ENCODE results near the gene COA4. TPM values are rescaled to one million over a fixed set of nuclear protein-coding genes. Genes with fewer than 3 reads are reported as not detected.
"Not testable (repeated sequence)": the region's sequence is repeated elsewhere in the genome, so short reads cannot be mapped to it uniquely, and the experiment has no call there.

Gene COA4
- total and polyA plus RNA-seq, 10 donors, result 42.4 to 88.8 (median 55.3) TPM

DNA sequence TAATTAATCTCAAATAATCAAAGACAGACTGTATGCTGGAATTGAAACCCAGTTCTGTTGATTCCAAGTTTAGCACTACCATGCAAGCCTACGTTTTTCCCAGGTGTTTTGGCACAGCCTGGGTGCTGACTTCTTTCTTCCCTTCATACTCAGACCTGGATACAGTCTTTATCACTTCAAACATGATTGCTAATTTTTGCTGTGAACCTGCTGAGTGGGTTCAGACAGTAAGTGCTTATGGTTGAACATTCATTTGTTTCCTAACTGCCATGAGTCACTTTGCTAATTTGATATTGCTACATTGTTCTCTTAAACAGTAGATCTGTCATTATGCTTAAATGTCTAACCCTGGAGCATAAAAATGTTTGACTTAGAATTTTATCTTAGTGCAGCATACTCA, 12.4 kb upstream of the COA4 start:
- peaks cover 0 to 88% (median 49%) of the 10 kb centered on the region in 6 donors for H3K36me3 ChIP-seq
- WGBS, 5 donors, result 34 to 74% (median 63%) methylated on average over 1 of the region's 1 CpG
- intact Hi-C loops (cut with DNase I; ENCODE audit: low total_unique reads), result no loop called here

DNA sequence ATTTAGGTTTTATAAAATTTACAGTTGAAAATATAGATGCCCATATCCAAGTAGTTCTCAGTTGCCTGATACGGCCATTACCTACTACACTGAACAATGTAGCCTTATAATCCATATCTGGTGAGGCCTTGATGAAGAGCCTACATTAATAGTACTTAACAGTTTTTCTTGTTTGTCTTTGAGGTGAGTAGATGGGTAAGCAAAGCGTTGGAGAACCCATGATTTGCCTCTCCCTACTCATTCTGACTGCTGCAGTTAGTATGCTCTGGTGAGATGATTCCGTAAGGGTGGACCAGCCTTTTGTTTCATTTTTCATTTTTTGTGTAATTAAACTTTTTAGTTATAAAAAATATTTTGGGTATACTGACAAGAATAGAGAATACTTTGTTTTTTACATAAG, 11.6 kb upstream of the COA4 start:
- DNase-seq, result no peak
- Histone ChIP-seq H3K9me3 (no peaks in the 10 kb centered on the region), H3K36me3 (peaks cover 0 to 88% (median 46%) of the 10 kb centered on the region in 6 donors), H3K27ac (no peak overlapping the region), H3K4me1 (no peaks in the 10 kb centered on the region), H3K27me3 (replicated peaks in 1 of 7) (no peaks in the 10 kb centered on the region), H3K4me3 (no peak overlapping the region)
- WGBS, 5 donors, result 94 to 99% (median 97%) methylated on average over 3 of the region's 3 CpGs
- intact Hi-C loops (cut with DNase I; ENCODE audit: low total_unique reads), result no loop called here
- TF ChIP-seq POLR2A (IDR thresholded peaks at IDR 0.05), result no peak
- TF ChIP-seq, protein P1, sequence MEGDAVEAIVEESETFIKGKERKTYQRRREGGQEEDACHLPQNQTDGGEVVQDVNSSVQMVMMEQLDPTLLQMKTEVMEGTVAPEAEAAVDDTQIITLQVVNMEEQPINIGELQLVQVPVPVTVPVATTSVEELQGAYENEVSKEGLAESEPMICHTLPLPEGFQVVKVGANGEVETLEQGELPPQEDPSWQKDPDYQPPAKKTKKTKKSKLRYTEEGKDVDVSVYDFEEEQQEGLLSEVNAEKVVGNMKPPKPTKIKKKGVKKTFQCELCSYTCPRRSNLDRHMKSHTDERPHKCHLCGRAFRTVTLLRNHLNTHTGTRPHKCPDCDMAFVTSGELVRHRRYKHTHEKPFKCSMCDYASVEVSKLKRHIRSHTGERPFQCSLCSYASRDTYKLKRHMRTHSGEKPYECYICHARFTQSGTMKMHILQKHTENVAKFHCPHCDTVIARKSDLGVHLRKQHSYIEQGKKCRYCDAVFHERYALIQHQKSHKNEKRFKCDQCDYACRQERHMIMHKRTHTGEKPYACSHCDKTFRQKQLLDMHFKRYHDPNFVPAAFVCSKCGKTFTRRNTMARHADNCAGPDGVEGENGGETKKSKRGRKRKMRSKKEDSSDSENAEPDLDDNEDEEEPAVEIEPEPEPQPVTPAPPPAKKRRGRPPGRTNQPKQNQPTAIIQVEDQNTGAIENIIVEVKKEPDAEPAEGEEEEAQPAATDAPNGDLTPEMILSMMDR (IDR thresholded peaks at IDR 0.05 in 8 of 11, conservative IDR thresholded peaks at IDR 0.05 in 3 of 11), result no peak
- TF ChIP-seq POLR2AphosphoS5 (IDR thresholded peaks at IDR 0.05), result no peak

More for the DNA sequence above, 12.4 kb upstream of the COA4 start:
- H3K27me3 ChIP-seq (replicated peaks in 1 of 7), result no peaks in the 10 kb centered on the region
- H3K4me1 ChIP-seq, result no peaks in the 10 kb centered on the region
- DNase-seq, result no peak
- no peaks in the 10 kb centered on the region for H3K9me3 ChIP-seq
- no peak overlapping the region for H3K27ac ChIP-seq
- TF ChIP-seq, protein P1 (IDR thresholded peaks at IDR 0.05 in 8 of 11, conservative IDR thresholded peaks at IDR 0.05 in 3 of 11), result no peak
- TF ChIP-seq POLR2A (IDR thresholded peaks at IDR 0.05), result no peak
- TF ChIP-seq POLR2AphosphoS5 (IDR thresholded peaks at IDR 0.05), result no peak
- no peak overlapping the region for H3K4me3 ChIP-seq

DNA sequence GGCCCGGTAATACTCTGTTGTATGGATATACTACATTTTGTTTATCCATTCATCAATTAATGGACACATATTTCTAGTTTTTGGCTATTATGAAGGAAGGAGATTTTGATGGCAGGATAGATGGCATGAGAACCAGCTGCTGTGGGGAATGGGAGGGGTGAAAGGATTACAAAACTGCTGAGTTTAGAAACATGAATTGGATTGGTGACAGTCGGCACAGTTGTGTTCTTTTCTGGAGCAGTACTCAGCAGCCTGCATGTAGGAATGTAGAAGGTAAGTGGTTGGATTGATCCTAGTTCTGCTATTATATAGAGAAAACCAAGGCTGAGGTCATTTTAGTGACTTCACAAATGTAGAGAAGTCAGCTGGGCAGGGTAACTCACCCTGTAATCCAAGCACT, 7.2 kb upstream of the COA4 start:
- Histone ChIP-seq H3K27me3 (replicated peaks in 1 of 7) (no peaks in the 10 kb centered on the region), H3K27ac (no peak overlapping the region), H3K9me3 (no peaks in the 10 kb centered on the region), H3K4me3 (no peak overlapping the region), H3K36me3 (peaks cover 0 to 53% (median 15%) of the 10 kb centered on the region in 6 donors), H3K4me1 (peaks cover 0 to under 1% (median 0%) of the 10 kb centered on the region in 6 donors)
- WGBS, 5 donors, result 88 to 99% (median 98%) methylated on average over 2 of the region's 2 CpGs
- TF ChIP-seq POLR2A (IDR thresholded peaks at IDR 0.05), result no peak
- TF ChIP-seq, protein P1 (IDR thresholded peaks at IDR 0.05 in 8 of 11, conservative IDR thresholded peaks at IDR 0.05 in 3 of 11), result no peak
- TF ChIP-seq POLR2AphosphoS5 (IDR thresholded peaks at IDR 0.05), result no peak
- intact Hi-C loops (cut with DNase I; ENCODE audit: low total_unique reads), result no loop called here
- DNase-seq, result no peak

DNA sequence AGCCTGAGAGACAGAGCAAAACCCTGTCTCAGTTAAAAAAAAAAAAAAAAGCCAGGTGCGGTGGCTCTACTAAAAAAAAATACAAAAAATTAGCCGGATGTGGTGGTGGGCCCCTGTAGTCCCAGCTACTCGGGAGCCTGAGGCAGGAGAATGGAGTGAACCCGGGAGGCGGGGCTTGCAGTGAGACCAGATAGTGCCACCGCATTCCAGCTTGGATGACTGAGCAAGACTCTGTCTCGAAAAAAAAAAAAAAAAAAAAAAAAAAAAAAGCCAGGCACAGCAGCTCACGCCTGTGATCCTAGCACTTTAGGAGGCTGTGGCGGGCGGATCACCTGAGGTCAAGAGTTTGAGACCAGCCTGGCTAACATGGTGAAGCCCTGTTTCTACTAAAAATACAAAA, 3.8 kb upstream of the COA4 start:
- H3K27me3 ChIP-seq (replicated peaks in 1 of 7); DNase-seq; H3K27ac ChIP-seq; H3K9me3 ChIP-seq; intact Hi-C loops (cut with DNase I; ENCODE audit: low total_unique reads); H3K4me3 ChIP-seq: not testable (repeated sequence)
- Histone ChIP-seq H3K4me1 (peaks cover 10 to 30% (median 21%) of the 10 kb centered on the region in 6 donors), H3K36me3 (peaks cover 0 to 28% (median 4%) of the 10 kb centered on the region in 6 donors)
- 87 to 96% (median 92%) methylated on average over 9 to 10 of the region's 10 CpGs for WGBS, 5 donors

DNA sequence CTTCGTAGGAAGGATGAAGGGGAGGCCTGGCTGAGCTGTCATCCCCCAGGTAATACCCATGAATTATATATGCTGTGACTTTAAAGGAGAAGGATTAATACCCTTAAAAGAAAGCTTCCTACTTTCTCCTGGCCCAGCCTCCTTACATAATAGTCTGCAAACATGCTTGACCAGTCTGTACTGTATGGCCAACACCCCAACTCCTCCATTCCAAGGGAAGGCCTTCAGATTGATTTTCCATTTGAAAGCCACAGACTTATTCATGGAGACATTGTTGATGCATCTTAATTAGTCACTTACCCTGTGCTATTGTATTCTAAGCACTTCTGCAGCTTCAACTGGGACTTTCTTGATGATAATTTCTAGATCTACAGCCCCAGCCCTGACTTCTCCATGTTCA, 2.1 kb upstream of the COA4 start:
- Histone ChIP-seq H3K27me3 (replicated peaks in 1 of 7) (no peaks in the 10 kb centered on the region), H3K4me3 (no peak overlapping the region), H3K9me3 (no peaks in the 10 kb centered on the region), H3K36me3 (peaks cover 0 to 29% (median 4%) of the 10 kb centered on the region in 6 donors), H3K27ac (no peak overlapping the region), H3K4me1 (peaks cover 13 to 47% (median 34%) of the 10 kb centered on the region in 6 donors)
- intact Hi-C loops (cut with DNase I; ENCODE audit: low total_unique reads), result no loop called here
- DNase-seq, result no peak
- 82 to 95% (median 92%) methylated on average over 1 of the region's 1 CpG for WGBS, 5 donors
- no peak for TF ChIP-seq POLR2AphosphoS5 (IDR thresholded peaks at IDR 0.05)
- TF ChIP-seq POLR2A (IDR thresholded peaks at IDR 0.05), result no peak
- TF ChIP-seq, protein P1 (IDR thresholded peaks at IDR 0.05 in 8 of 11, conservative IDR thresholded peaks at IDR 0.05 in 3 of 11), result no peak

Data from spleen (tissue), 11 donors.